SU-DHL-6 (cell line): ENCODE measurements around the gene ZFP14.

Experiments used
- H2AFZ ChIP-seq: fragments of 200-600 bp; sonication (generic); 2 replicates; pipeline ENCODE4 v1.6.1; 2014; ENCODE audit warnings: low read depth, mild to moderate bottlenecking, moderate library complexity, mixed read lengths, antibody characterized with exemption, low read length; ENCODE audit not compliant: severe bottlenecking
- H3F3A ChIP-seq: fragments of 200-600 bp; shearing (Covaris generic); 2 replicates; pipeline ENCODE4 v1.6.0; 2016; ENCODE audit warnings: antibody characterized with exemption, mild to moderate bottlenecking; ENCODE audit not compliant: insufficient read depth
- H3K27ac ChIP-seq: fragments of 200-600 bp; sonication (generic); 2 replicates; pipeline ENCODE4 v1.5.1; 2016; ENCODE audit warnings: low read depth, mild to moderate bottlenecking, low read length, moderate library complexity, mixed read lengths
- H3K27me3 ChIP-seq: fragments of 200-600 bp; sonication (generic), shearing (Covaris generic); 2 replicates; pipeline ENCODE4 v1.6.0; 2014; ENCODE audit warnings: mild to moderate bottlenecking, low read length
- H3K36me3 ChIP-seq: fragments of 200-600 bp; sonication (generic); 2 replicates; pipeline ENCODE4 v1.6.1; 2014; ENCODE audit warnings: mild to moderate bottlenecking, low read length, mixed read lengths
- H3K4me2 ChIP-seq: fragments of 300-600, 200-600 bp; shearing (Covaris generic), sonication (generic); 2 replicates; pipeline ENCODE4 v1.6.0; 2014; ENCODE audit warnings: low read length, low read depth, mild to moderate bottlenecking; ENCODE audit not compliant: poor library complexity, severe bottlenecking
- H3K4me3 ChIP-seq: fragments of 200-600 bp; sonication (generic); 2 replicates; pipeline ENCODE4 v1.5.1; 2014; ENCODE audit warnings: antibody characterized with exemption, low read length, mild to moderate bottlenecking, mixed read lengths; ENCODE audit not compliant: insufficient read depth, poor library complexity, severe bottlenecking
- H3K79me2 ChIP-seq: fragments of 200-600 bp; sonication (generic); 2 replicates; pipeline ENCODE4 v1.6.1; 2014; ENCODE audit warnings: mild to moderate bottlenecking, low read length, moderate library complexity; ENCODE audit not compliant: insufficient read depth
- H3K9ac ChIP-seq: fragments of 200-600 bp; sonication (generic); 2 replicates; pipeline ENCODE4 v1.7.0; 2014; ENCODE audit warnings: mild to moderate bottlenecking, low read length
- H3K9me2 ChIP-seq: fragments of 200-600 bp; sonication (generic); replicated peaks from 2 replicates; pipeline ENCODE4 v1.6.1; 2014; ENCODE audit warnings: low read length; ENCODE audit not compliant: insufficient read depth
- H3K9me3 ChIP-seq: fragments of 200-600 bp; sonication (generic); 2 replicates; pipeline ENCODE4 v1.6.1; 2014; ENCODE audit warnings: low read length, mixed read lengths; ENCODE audit not compliant: insufficient read depth
- H4K20me1 ChIP-seq: fragments of 200-600 bp; sonication (generic); 2 replicates; pipeline ENCODE4 v1.6.1; 2014; ENCODE audit warnings: low read depth, mild to moderate bottlenecking, antibody characterized with exemption, low read length, moderate library complexity, mixed read lengths
- CTCF ChIP-seq: fragments of 200-600 bp; sonication (generic); IDR thresholded peaks from one replicate; pipeline ENCODE4 v1.5.1; 2017; ENCODE audit warnings: antibody characterized with exemption, mild to moderate bottlenecking, low read length, moderate library complexity; ENCODE audit not compliant: insufficient read depth, poor library complexity, severe bottlenecking
- EZH2phosphoT487 ChIP-seq: fragments of 200-600 bp; sonication (generic), shearing (Covaris generic); conservative IDR thresholded peaks from 2 replicates; pipeline ENCODE4 v1.6.1; 2018; ENCODE audit warnings: mild to moderate bottlenecking, antibody characterized with exemption, low read length, moderate library complexity, mixed read lengths

The ZFP14 gene

GRCh38 chr19:36379510-36379819 is 464 bp upstream of the ZFP14 start:
- no peaks in the 10 kb centered on the region for H3K9me3 ChIP-seq
- H3K27ac ChIP-seq: no peak overlapping the region
- H3K9ac ChIP-seq: peak overlapping the region; percentile 74
- no peak for TF ChIP-seq EZH2phosphoT487
- TF ChIP-seq CTCF: no peak
- H4K20me1 ChIP-seq: no peaks in the 10 kb centered on the region
- no peaks in the 10 kb centered on the region for H3K36me3 ChIP-seq
- no peaks in the 10 kb centered on the region for H3K27me3 ChIP-seq
- H2AFZ ChIP-seq: peak overlapping the region; percentile 96
- H3K9me2 ChIP-seq: no peaks in the 10 kb centered on the region
- no peaks in the 10 kb centered on the region; the same call in 1 of the 2 replicates for H3F3A ChIP-seq
- H3K4me3 ChIP-seq: peak overlapping the region; percentile 78
- peak overlapping the region; percentile 92 for H3K4me2 ChIP-seq
- H3K79me2 ChIP-seq: peaks cover 11% of the 10 kb centered on the region; the same call in 1 of the 2 replicates

- H3K9ac ChIP-seq: peak overlapping the region; percentile 74; the same call in 1 of the 2 replicates
- H3K79me2 ChIP-seq: peaks cover 16% of the 10 kb centered on the region
- H3K4me3 ChIP-seq: peak overlapping the region; percentile 78
- TF ChIP-seq EZH2phosphoT487 (no peak), CTCF (no peak)
- peak overlapping the region; percentile 92 for H3K4me2 ChIP-seq
- no peaks in the 10 kb centered on the region for H4K20me1 ChIP-seq
- H3K27ac ChIP-seq: no peak overlapping the region
- no peaks in the 10 kb centered on the region; the same call in 1 of the 2 replicates for H3F3A ChIP-seq
- H3K9me3 ChIP-seq: no peaks in the 10 kb centered on the region
- H3K9me2 ChIP-seq: no peaks in the 10 kb centered on the region
- H2AFZ ChIP-seq: no peak overlapping the region
- H3K27me3 ChIP-seq: no peaks in the 10 kb centered on the region
- no peaks in the 10 kb centered on the region for H3K36me3 ChIP-seq
Measured at GRCh38 chr19:36377541-36378178, 1.3 kb downstream of the ZFP14 start.

- H3K27me3 ChIP-seq: no peaks in the 10 kb centered on the region
- no peak overlapping the region for H3K4me3 ChIP-seq
- H4K20me1 ChIP-seq: no peaks in the 10 kb centered on the region
- no peaks in the 10 kb centered on the region for H3K9me2 ChIP-seq
- H3K79me2 ChIP-seq: peaks cover 25% of the 10 kb centered on the region
- no peaks in the 10 kb centered on the region for H3F3A ChIP-seq
- H3K9me3 ChIP-seq: no peaks in the 10 kb centered on the region
- H2AFZ ChIP-seq: no peak overlapping the region
- no peak overlapping the region for H3K27ac ChIP-seq
- no peaks in the 10 kb centered on the region for H3K36me3 ChIP-seq
- H3K9ac ChIP-seq: no peak overlapping the region
- TF ChIP-seq EZH2phosphoT487 (no peak), CTCF (no peak)
- no peak overlapping the region for H3K4me2 ChIP-seq
Measured at GRCh38 chr19:36373638-36374156, 5.3 kb downstream of the ZFP14 start.
